Measurements from ENCODE around the gene ARHGAP27.

ARHGAP27 gene

GRCh38 chr17:45385331-45385997 is 47.2 kb downstream of the ARHGAP27 start:
- in situ Hi-C loops (cut with MboI; ENCODE audit: low pct_unique_long_range_greater_than_20kb, low sequenced_read_pairs, unreplicated experiment): loop anchor here (5.0 kb wide), 1 partner anchor 108 kb away; no protein-coding TSS in a partner anchor
- TF ChIP-seq CTCF (IDR thresholded peaks at IDR 0.05; ENCODE audit: extremely low read depth, insufficient read depth, missing control alignments): peak; percentile 95

GRCh38 chr17:45384789-45385262 is 47.8 kb downstream of the ARHGAP27 start:
- no peak for TF ChIP-seq CTCF (IDR thresholded peaks at IDR 0.05; ENCODE audit: extremely low read depth, insufficient read depth, missing control alignments)
- in situ Hi-C loops (cut with MboI; ENCODE audit: low pct_unique_long_range_greater_than_20kb, low sequenced_read_pairs, unreplicated experiment): loop anchor here (5.0 kb wide), 1 partner anchor 108 kb away; no protein-coding TSS in a partner anchor
- DNase-seq (ENCODE audit: low spot score): no peak

More at GRCh38 chr17:45385331-45385997, 47.2 kb downstream of the ARHGAP27 start:
- DNase-seq (ENCODE audit: low spot score): peak; percentile 88

- no peak for DNase-seq (ENCODE audit: low spot score)
- in situ Hi-C loops (cut with MboI; ENCODE audit: low pct_unique_long_range_greater_than_20kb, low sequenced_read_pairs, unreplicated experiment): no loop called here
- TF ChIP-seq CTCF (IDR thresholded peaks at IDR 0.05; ENCODE audit: extremely low read depth, insufficient read depth, missing control alignments): no peak
Measured at GRCh38 chr17:45384047-45384788, 48.5 kb downstream of the ARHGAP27 start.

- DNase-seq (ENCODE audit: low spot score): no peak
- in situ Hi-C loops (cut with MboI; ENCODE audit: low pct_unique_long_range_greater_than_20kb, low sequenced_read_pairs, unreplicated experiment): no loop called here
- TF ChIP-seq CTCF (IDR thresholded peaks at IDR 0.05; ENCODE audit: extremely low read depth, insufficient read depth, missing control alignments): no peak
Measured at GRCh38 chr17:45383003-45383402, 49.7 kb downstream of the ARHGAP27 start.

GRCh38 chr17:45382226-45382625 is 50.4 kb downstream of the ARHGAP27 start:
- in situ Hi-C loops (cut with MboI; ENCODE audit: low pct_unique_long_range_greater_than_20kb, low sequenced_read_pairs, unreplicated experiment): no loop called here
- DNase-seq (ENCODE audit: low spot score): no peak

GRCh38 chr17:45380991-45381390 is 51.7 kb downstream of the ARHGAP27 start:
- no peak for DNase-seq (ENCODE audit: low spot score)
- TF ChIP-seq CTCF (IDR thresholded peaks at IDR 0.05; ENCODE audit: extremely low read depth, insufficient read depth, missing control alignments): no peak
- in situ Hi-C loops (cut with MboI; ENCODE audit: low pct_unique_long_range_greater_than_20kb, low sequenced_read_pairs, unreplicated experiment): no loop called here

More at GRCh38 chr17:45382226-45382625, 50.4 kb downstream of the ARHGAP27 start:
- no peak for TF ChIP-seq CTCF (IDR thresholded peaks at IDR 0.05; ENCODE audit: extremely low read depth, insufficient read depth, missing control alignments)
